Kidney (tissue), 14 donors: ENCODE measurements around the gene SLC35A4. TPM values are rescaled to one million over a fixed set of nuclear protein-coding genes. Genes with fewer than 3 reads are reported as not detected.

Source experiments
- DNase-seq, 5 donors: peaks; one replicate each; pipeline ENCODE4 v3.0.0-alpha.2; 2013 to 2020
- FAIRE-seq: peaks from 2 replicates; lab custom pipeline; 2012; peaks lifted over from hg19 to GRCh38; lab: Jason Lieb, UNC
- H3K27ac ChIP-seq, 2 donors: one replicate each; pipeline ENCODE4 v1.7.0; 2013; ENCODE audit warnings: low read depth in 2 of 2, low read length in 2 of 2, inconsistent platforms in 1 of 2
- H3K27me3 ChIP-seq: one replicate; pipeline ENCODE4 v1.7.1; 2013; ENCODE audit warnings: low read length, inconsistent platforms; ENCODE audit not compliant: control insufficient read depth, insufficient read depth
- H3K36me3 ChIP-seq, 3 donors: one replicate each; pipeline versions ENCODE4 v1.7.0 to v1.7.1; 2013; ENCODE audit warnings: low read length in 3 of 3, control low read depth in 1 of 3, inconsistent platforms in 1 of 3; ENCODE audit not compliant: insufficient read depth in 3 of 3, control insufficient read depth in 2 of 3
- H3K4me1 ChIP-seq, 3 donors: one replicate each; pipeline versions ENCODE4 v1.7.0 to v1.7.1; 2013; ENCODE audit warnings: low read length in 3 of 3, inconsistent platforms in 1 of 3, low read depth in 1 of 3; ENCODE audit not compliant: control insufficient read depth in 2 of 3, insufficient read depth in 2 of 3
- H3K4me3 ChIP-seq, 3 donors: one replicate each; pipeline versions ENCODE4 v1.7.0 to v1.8.1; 2013; ENCODE audit warnings: low read length in 3 of 3, control low read depth in 1 of 3, inconsistent platforms in 1 of 3
- H3K9ac ChIP-seq, 3 donors: one replicate each; pipeline versions ENCODE4 v1.7.0 to v1.7.1; 2013; ENCODE audit warnings: low read length in 3 of 3, control low read depth in 1 of 3, inconsistent platforms in 1 of 3
- H3K9me3 ChIP-seq, 3 donors: one replicate each; pipeline versions ENCODE4 v1.7.0 to v1.7.1; 2013; ENCODE audit warnings: low read length in 3 of 3, control low read depth in 1 of 3, inconsistent platforms in 1 of 3; ENCODE audit not compliant: control insufficient read depth in 2 of 3, insufficient read depth in 1 of 3
- intact Hi-C: fragments of 100-400 bp; cut with DNase I; formaldehyde crosslinking; loops from one replicate; pipeline ENCODE4 v1.11.1; 2022
- polyA plus RNA-seq: library from polyadenylated mRNA; stranded (reverse); fragments of 350-450 nt; fragmentation: Illumina TruSeq; extraction: RNeasy Lipid Tissue Mini Kit (QIAGEN cat#74804); gene quantifications from one replicate; pipeline ENCODE4 v1.2.3, GENCODE V29; 2014; ENCODE audit warnings: low read depth, low replicate concordance; ENCODE audit not compliant: insufficient read depth
- total RNA-seq: library from RNA; stranded (reverse); fragmentation: NEBNext Ultra II Directional; extraction: Animal tissue kit (Norgen Biotek cat#: 25700); gene quantifications from one replicate; pipeline ENCODE4 v1.2.1, GENCODE V29; 2021
- TF ChIP-seq, protein P1 (sequence below): IDR thresholded peaks from 3 replicates; pipeline ENCODE4 v1.5.1; 2012; ENCODE audit warnings: mild to moderate bottlenecking, moderate library complexity, borderline replicate concordance; ENCODE audit not compliant: insufficient read depth; ENCODE audit errors: extremely low read depth
- donor health status: control.
- donor health status: control.
- donor health status: control.
- donor health status: control.
- donor health status: control.
- donor health status: DM: yes; HTN: yes; CAD: no.
- donor health status: Normal renal cell carcinoma (clear cell type).

Gene SLC35A4
- total and polyA plus RNA-seq, 2 donors from 2014 or later, result 71.2 to 89.9 TPM

DNA sequence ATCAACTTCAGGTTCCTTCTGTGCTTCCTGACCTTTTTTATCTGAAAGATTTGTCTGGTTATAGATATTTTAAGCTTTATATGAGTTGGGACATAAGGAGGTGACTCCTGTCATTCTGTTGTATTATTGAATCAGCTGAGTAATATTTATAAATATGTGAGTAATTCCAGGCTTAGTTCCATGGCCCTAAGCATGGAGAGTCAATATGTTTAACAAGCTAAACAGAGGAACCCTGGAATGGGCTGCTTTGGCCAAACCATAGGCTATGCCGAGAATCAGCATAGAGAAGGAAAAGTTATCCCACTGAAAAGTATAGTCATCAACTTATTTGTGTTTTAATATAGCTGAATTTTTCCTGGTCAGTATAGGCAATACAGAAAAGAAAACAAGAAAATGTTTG, 24.4 kb upstream of the SLC35A4 start:
- Histone ChIP-seq H3K4me3 (no peak overlapping the region), H3K36me3 (peaks cover 13 to 52% (median 35%) of the 10 kb centered on the region in 3 donors), H3K9ac (no peak overlapping the region), H3K27me3 (no peaks in the 10 kb centered on the region), H3K4me1 (no peaks in the 10 kb centered on the region), H3K9me3 (no peaks in the 10 kb centered on the region), H3K27ac (no peak overlapping the region)
- FAIRE-seq, result no peak
- intact Hi-C loops, result loop anchor here (10.0 kb wide), 1 partner anchor 105 kb away; the partner anchor contains the start of genes IK and NDUFA2
- DNase-seq, result no peak
- TF ChIP-seq, protein P1, sequence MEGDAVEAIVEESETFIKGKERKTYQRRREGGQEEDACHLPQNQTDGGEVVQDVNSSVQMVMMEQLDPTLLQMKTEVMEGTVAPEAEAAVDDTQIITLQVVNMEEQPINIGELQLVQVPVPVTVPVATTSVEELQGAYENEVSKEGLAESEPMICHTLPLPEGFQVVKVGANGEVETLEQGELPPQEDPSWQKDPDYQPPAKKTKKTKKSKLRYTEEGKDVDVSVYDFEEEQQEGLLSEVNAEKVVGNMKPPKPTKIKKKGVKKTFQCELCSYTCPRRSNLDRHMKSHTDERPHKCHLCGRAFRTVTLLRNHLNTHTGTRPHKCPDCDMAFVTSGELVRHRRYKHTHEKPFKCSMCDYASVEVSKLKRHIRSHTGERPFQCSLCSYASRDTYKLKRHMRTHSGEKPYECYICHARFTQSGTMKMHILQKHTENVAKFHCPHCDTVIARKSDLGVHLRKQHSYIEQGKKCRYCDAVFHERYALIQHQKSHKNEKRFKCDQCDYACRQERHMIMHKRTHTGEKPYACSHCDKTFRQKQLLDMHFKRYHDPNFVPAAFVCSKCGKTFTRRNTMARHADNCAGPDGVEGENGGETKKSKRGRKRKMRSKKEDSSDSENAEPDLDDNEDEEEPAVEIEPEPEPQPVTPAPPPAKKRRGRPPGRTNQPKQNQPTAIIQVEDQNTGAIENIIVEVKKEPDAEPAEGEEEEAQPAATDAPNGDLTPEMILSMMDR, result no peak

DNA sequence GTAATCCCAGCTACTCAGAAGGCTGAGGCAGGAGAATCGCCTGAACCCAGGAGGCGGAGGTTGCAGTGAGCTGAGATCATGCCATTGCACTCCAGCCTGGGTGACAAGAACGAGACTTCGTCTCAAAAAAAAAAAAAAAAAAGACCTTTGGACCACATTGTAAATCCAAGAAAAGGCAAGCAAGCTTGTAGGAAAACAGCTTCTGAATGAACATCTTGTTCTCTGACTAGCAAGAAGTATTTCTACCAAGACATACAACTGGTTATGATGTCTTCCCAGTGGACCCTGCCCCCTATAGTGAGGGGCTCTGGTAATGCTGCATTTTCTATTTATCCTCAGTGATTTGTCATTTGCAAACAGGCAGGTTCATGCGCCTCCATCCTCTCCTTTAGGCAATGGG, 21.7 kb upstream of the SLC35A4 start:
- Histone ChIP-seq H3K27me3 (no peaks in the 10 kb centered on the region), H3K36me3 (peaks cover 11 to 41% (median 32%) of the 10 kb centered on the region in 3 donors)

DNA sequence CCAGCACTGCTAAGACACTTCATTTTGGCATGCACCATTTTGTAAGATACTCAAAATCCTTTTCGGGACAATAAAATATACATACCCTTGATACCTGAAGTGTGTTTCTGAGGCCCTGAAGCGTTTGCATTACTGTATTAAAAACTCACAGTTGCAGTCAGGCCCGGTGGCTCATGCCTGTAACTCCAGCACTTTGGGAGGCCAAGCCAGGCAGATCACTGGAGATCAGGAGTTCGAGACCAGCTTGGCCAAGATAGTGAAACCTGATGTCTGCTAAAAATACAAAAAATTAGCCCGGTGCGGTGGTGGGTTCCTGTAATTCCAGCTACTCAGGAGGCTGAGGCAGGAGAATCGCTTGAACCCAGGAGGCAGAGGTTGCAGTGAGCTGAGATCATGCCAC, 19.6 kb upstream of the SLC35A4 start:
- H3K36me3 ChIP-seq, result peaks cover 4 to 31% (median 23%) of the 10 kb centered on the region in 3 donors
- H3K27me3 ChIP-seq, result no peaks in the 10 kb centered on the region
- no peaks in the 10 kb centered on the region for H3K9me3 ChIP-seq
- no peak overlapping the region for H3K4me3 ChIP-seq
- peaks cover 0 to 31% (median 30%) of the 10 kb centered on the region in 3 donors for H3K4me1 ChIP-seq
- no peak for DNase-seq
- TF ChIP-seq, protein P1, result no peak
- no peak for FAIRE-seq
- no peak overlapping the region for H3K9ac ChIP-seq
- intact Hi-C loops, result loop anchor here (10.0 kb wide), 1 partner anchor 100 kb away; the partner anchor contains the start of genes IK and NDUFA2
- no peak overlapping the region for H3K27ac ChIP-seq

More for the DNA sequence above, 21.7 kb upstream of the SLC35A4 start:
- no peak for FAIRE-seq
- peaks cover 0 to 11% (median 10%) of the 10 kb centered on the region in 3 donors for H3K4me1 ChIP-seq
- H3K9ac ChIP-seq, result no peak overlapping the region
- intact Hi-C loops, result loop anchor here (10.0 kb wide), 1 partner anchor 102 kb away; the partner anchor contains the start of genes IK and NDUFA2
- peak overlapping the region in 1 of 2 donors; percentile 59 for H3K27ac ChIP-seq
- no peaks in the 10 kb centered on the region for H3K9me3 ChIP-seq
- H3K4me3 ChIP-seq, result no peak overlapping the region
- DNase-seq, result no peak
- TF ChIP-seq, protein P1, result no peak
